ENCODE data around the gene ZNF607. TPM values are rescaled to one million over a fixed set of nuclear protein-coding genes. Genes with fewer than 3 reads are reported as not detected.

The ZNF607 gene
- total RNA-seq, 1 experiment from 2014 or later, result 2.4 TPM

Other genes with a start within 250 kb of the ZNF607 start
- gene ZNF793, start 212.8 kb downstream of the ZNF607 start, total RNA-seq (2014; rRNA removed), result not detected in 2 replicates
- gene ZNF571, start 125.0 kb downstream of the ZNF607 start, total RNA-seq (2014; rRNA removed), result 0.58 and 1.4 TPM in 2 replicates
- gene ZNF540, start 124.9 kb downstream of the ZNF607 start, total RNA-seq (2014; rRNA removed), result 0.22 TPM in 1 of 2 replicates, not detected in the other
- 5.0 and 5.3 TPM in 2 replicates for gene ZFP30, start 64.3 kb downstream of the ZNF607 start, total RNA-seq (2014; rRNA removed)
- 0.46 and 2.0 TPM in 2 replicates for gene ZNF573, start 59.8 kb upstream of the ZNF607 start, total RNA-seq (2014; rRNA removed)
- not detected in 2 replicates for gene WDR87, start 186.8 kb upstream of the ZNF607 start, total RNA-seq (2014; rRNA removed)
- gene SIPA1L3, start 187.4 kb upstream of the ZNF607 start, total RNA-seq (2014; rRNA removed), result 38.7 and 56.3 TPM in 2 replicates